ENCODE data around the gene SUPT3H.
"Not testable (repeated sequence)": the region's sequence is repeated elsewhere in the genome, so short reads cannot be mapped to it uniquely, and the experiment has no call there.

SUPT3H gene

GRCh38 chr6:45081634-45082033 lies 296.1 kb downstream of the SUPT3H start:
- H3K4me3 ChIP-seq (ENCODE audit: low read length) = no peak overlapping the region

GRCh38 chr6:45078432-45078831 lies 299.3 kb downstream of the SUPT3H start:
- Histone ChIP-seq H3K9me3 (ENCODE audit: control insufficient read depth, low read length) (no peaks in the 10 kb centered on the region), H3K36me3 (ENCODE audit: control insufficient read depth, insufficient read depth, low read length) (no peaks in the 10 kb centered on the region), H3K27me3 (ENCODE audit: control insufficient read depth, insufficient read depth, low read length) (no peaks in the 10 kb centered on the region), H3K4me3 (ENCODE audit: low read length) (no peak overlapping the region), H3K4me1 (ENCODE audit: control insufficient read depth, insufficient read depth, low read length) (no peaks in the 10 kb centered on the region), H3K9ac (ENCODE audit: low read length) (no peak overlapping the region)

More at GRCh38 chr6:45081634-45082033, 296.1 kb downstream of the SUPT3H start:
- Histone ChIP-seq H3K36me3 (ENCODE audit: control insufficient read depth, insufficient read depth, low read length) (no peaks in the 10 kb centered on the region), H3K27me3 (ENCODE audit: control insufficient read depth, insufficient read depth, low read length) (no peaks in the 10 kb centered on the region), H3K9ac (ENCODE audit: low read length) (no peak overlapping the region), H3K4me1 (ENCODE audit: control insufficient read depth, insufficient read depth, low read length) (no peaks in the 10 kb centered on the region), H3K9me3 (ENCODE audit: control insufficient read depth, low read length) (no peaks in the 10 kb centered on the region)

DNA sequence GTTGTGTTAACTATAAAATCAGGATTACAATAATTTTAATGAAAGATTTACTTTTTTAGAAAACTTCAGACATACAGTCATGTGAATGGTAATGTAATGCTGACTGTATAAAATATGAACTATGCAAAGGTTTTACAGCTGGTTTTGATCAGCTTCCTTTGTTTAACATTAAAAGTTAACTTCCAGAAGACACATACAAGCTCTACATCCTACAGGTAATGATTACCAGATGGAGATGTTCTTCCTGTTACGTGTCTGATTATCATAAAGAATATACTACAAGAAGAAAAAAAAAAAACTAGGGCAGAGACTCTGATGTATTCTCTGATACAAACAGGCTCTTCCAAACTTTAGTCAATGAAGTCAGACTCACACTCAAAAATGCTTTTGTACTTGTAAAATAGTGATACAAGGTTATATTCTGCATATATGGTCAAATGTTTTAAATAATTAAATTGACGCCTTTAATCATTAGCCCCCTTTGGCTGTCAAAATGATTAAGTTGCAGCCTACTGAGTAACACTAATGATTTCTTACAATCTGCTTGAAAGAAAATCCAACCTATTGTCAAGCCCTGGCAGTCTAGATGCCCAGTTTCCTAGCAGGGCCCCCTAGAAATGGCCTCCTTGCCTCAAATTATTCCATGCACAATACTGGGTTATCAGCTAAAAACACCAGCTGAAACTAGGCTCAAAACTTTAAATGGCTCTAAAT lies 301.4 kb downstream of the SUPT3H start:
- no peaks in the 10 kb centered on the region for H3K9me3 ChIP-seq (ENCODE audit: control insufficient read depth, low read length)
- H3K4me1 ChIP-seq (ENCODE audit: control insufficient read depth, insufficient read depth, low read length) = no peaks in the 10 kb centered on the region
- H3K36me3 ChIP-seq (ENCODE audit: control insufficient read depth, insufficient read depth, low read length) = no peaks in the 10 kb centered on the region
- H3K27me3 ChIP-seq (ENCODE audit: control insufficient read depth, insufficient read depth, low read length) = no peaks in the 10 kb centered on the region
- H3K4me3 ChIP-seq (ENCODE audit: low read length) = no peak overlapping the region
- no peak overlapping the region for H3K9ac ChIP-seq (ENCODE audit: low read length)

DNA sequence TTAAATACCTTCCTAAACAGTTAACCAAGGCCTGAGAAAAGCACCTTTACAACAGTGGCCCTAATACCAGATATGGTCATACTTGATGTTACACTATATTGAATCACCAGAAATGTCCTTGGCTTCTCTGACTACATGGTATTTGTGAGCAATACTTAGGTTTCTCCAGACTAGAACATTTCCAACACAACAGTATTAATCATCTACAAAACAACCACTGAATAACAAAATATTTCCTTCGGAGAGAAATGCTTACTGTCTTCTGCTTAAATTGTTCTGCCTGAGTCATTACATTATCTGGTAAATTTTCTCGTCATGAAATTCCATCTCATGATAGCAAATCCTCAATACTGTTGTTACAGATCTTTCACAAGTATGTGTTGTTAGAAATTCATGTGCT lies 302.5 kb downstream of the SUPT3H start:
- no peaks in the 10 kb centered on the region for H3K9me3 ChIP-seq (ENCODE audit: control insufficient read depth, low read length)
- no peaks in the 10 kb centered on the region for H3K4me1 ChIP-seq (ENCODE audit: control insufficient read depth, insufficient read depth, low read length)
- no peak overlapping the region for H3K4me3 ChIP-seq (ENCODE audit: low read length)
- H3K9ac ChIP-seq (ENCODE audit: low read length) = no peak overlapping the region
- no peaks in the 10 kb centered on the region for H3K27me3 ChIP-seq (ENCODE audit: control insufficient read depth, insufficient read depth, low read length)
- H3K36me3 ChIP-seq (ENCODE audit: control insufficient read depth, insufficient read depth, low read length) = no peaks in the 10 kb centered on the region

GRCh38 chr6:45074439-45074838 lies 303.3 kb downstream of the SUPT3H start:
- H3K27me3 ChIP-seq (ENCODE audit: control insufficient read depth, insufficient read depth, low read length) = no peaks in the 10 kb centered on the region
- H3K4me1 ChIP-seq (ENCODE audit: control insufficient read depth, insufficient read depth, low read length) = no peaks in the 10 kb centered on the region
- no peaks in the 10 kb centered on the region for H3K9me3 ChIP-seq (ENCODE audit: control insufficient read depth, low read length)
- no peak overlapping the region for H3K4me3 ChIP-seq (ENCODE audit: low read length)
- H3K36me3 ChIP-seq (ENCODE audit: control insufficient read depth, insufficient read depth, low read length) = no peaks in the 10 kb centered on the region
- no peak overlapping the region for H3K9ac ChIP-seq (ENCODE audit: low read length)

GRCh38 chr6:45073771-45074170 lies 304.0 kb downstream of the SUPT3H start:
- H3K36me3 ChIP-seq (ENCODE audit: control insufficient read depth, insufficient read depth, low read length) = no peaks in the 10 kb centered on the region
- H3K9me3 ChIP-seq (ENCODE audit: control insufficient read depth, low read length) = no peaks in the 10 kb centered on the region
- H3K27me3 ChIP-seq (ENCODE audit: control insufficient read depth, insufficient read depth, low read length) = no peaks in the 10 kb centered on the region
- no peaks in the 10 kb centered on the region for H3K4me1 ChIP-seq (ENCODE audit: control insufficient read depth, insufficient read depth, low read length)
- H3K9ac ChIP-seq (ENCODE audit: low read length) = no peak overlapping the region
- H3K4me3 ChIP-seq (ENCODE audit: low read length) = no peak overlapping the region

- no peaks in the 10 kb centered on the region for H3K36me3 ChIP-seq (ENCODE audit: control insufficient read depth, insufficient read depth, low read length)
- H3K9me3 ChIP-seq (ENCODE audit: control insufficient read depth, low read length) = no peaks in the 10 kb centered on the region
- H3K9ac ChIP-seq (ENCODE audit: low read length) = no peak overlapping the region
- H3K27me3 ChIP-seq (ENCODE audit: control insufficient read depth, insufficient read depth, low read length) = no peaks in the 10 kb centered on the region
- H3K4me3 ChIP-seq (ENCODE audit: low read length) = no peak overlapping the region
- no peaks in the 10 kb centered on the region for H3K4me1 ChIP-seq (ENCODE audit: control insufficient read depth, insufficient read depth, low read length)
Observed at GRCh38 chr6:45072673-45073072, 305.1 kb downstream of the SUPT3H start.

GRCh38 chr6:45072016-45072415 lies 305.7 kb downstream of the SUPT3H start:
- Histone ChIP-seq H3K9me3 (ENCODE audit: control insufficient read depth, low read length) (no peaks in the 10 kb centered on the region), H3K4me1 (ENCODE audit: control insufficient read depth, insufficient read depth, low read length) (no peaks in the 10 kb centered on the region), H3K36me3 (ENCODE audit: control insufficient read depth, insufficient read depth, low read length) (no peaks in the 10 kb centered on the region), H3K27me3 (ENCODE audit: control insufficient read depth, insufficient read depth, low read length) (no peaks in the 10 kb centered on the region), H3K9ac (ENCODE audit: low read length) (no peak overlapping the region), H3K4me3 (ENCODE audit: low read length) (no peak overlapping the region)

DNA sequence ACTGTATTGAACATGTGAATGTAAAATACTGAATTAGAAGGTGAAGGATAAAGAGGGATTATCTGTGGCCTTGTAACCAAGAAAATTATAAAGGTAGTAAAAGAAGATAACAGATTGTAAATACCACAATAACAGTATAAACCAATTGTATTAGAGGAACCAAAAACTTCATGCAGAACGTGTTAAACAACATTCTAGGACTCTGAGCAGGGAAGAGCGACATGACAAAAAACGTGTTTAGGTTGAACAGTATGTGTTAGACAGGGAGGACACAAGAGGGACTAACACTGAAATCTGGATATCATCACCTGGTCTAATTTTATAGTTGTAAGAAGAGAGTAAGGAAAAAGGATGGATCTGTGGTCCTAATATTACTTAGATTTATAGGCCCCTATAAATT lies 308.6 kb downstream of the SUPT3H start:
- H3K4me1 ChIP-seq (ENCODE audit: control insufficient read depth, insufficient read depth, low read length) = no peaks in the 10 kb centered on the region
- H3K9me3 ChIP-seq (ENCODE audit: control insufficient read depth, low read length) = no peaks in the 10 kb centered on the region
- H3K4me3 ChIP-seq (ENCODE audit: low read length) = no peak overlapping the region
- no peak overlapping the region for H3K9ac ChIP-seq (ENCODE audit: low read length)
- no peaks in the 10 kb centered on the region for H3K27me3 ChIP-seq (ENCODE audit: control insufficient read depth, insufficient read depth, low read length)
- no peaks in the 10 kb centered on the region for H3K36me3 ChIP-seq (ENCODE audit: control insufficient read depth, insufficient read depth, low read length)

GRCh38 chr6:45067446-45067845 lies 310.3 kb downstream of the SUPT3H start:
- not testable (repeated sequence) for H3K4me3 ChIP-seq (ENCODE audit: low read length); H3K9me3 ChIP-seq (ENCODE audit: control insufficient read depth, low read length); H3K4me1 ChIP-seq (ENCODE audit: control insufficient read depth, insufficient read depth, low read length); H3K9ac ChIP-seq (ENCODE audit: low read length); H3K27me3 ChIP-seq (ENCODE audit: control insufficient read depth, insufficient read depth, low read length); H3K36me3 ChIP-seq (ENCODE audit: control insufficient read depth, insufficient read depth, low read length)

- H3K4me1 ChIP-seq (ENCODE audit: control insufficient read depth, insufficient read depth, low read length); H3K9ac ChIP-seq (ENCODE audit: low read length); H3K27me3 ChIP-seq (ENCODE audit: control insufficient read depth, insufficient read depth, low read length); H3K9me3 ChIP-seq (ENCODE audit: control insufficient read depth, low read length); H3K36me3 ChIP-seq (ENCODE audit: control insufficient read depth, insufficient read depth, low read length); H3K4me3 ChIP-seq (ENCODE audit: low read length): not testable (repeated sequence)
Observed at GRCh38 chr6:45062659-45063058, 315.1 kb downstream of the SUPT3H start.

DNA sequence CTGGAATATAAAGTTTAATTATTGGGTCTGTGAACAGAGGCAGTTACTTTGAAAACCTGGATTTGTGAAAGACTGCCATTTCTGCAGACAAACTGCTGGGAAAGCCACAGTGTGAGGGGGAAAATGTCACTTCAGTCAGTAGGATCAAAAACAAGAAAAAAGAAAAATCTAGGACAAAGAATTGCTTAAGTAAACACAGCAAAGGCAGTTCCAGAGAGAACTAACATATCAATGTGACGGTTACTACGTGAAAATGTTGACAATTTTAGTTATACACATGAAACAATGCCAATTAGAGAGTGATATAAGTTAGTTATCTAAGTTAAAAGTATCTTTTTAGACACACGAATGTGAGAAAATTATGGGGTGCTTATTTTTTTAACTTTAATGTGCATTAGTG lies 320.0 kb downstream of the SUPT3H start:
- H3K4me3 ChIP-seq (ENCODE audit: low read length) = no peak overlapping the region
- H3K4me1 ChIP-seq (ENCODE audit: control insufficient read depth, insufficient read depth, low read length) = no peaks in the 10 kb centered on the region
- H3K36me3 ChIP-seq (ENCODE audit: control insufficient read depth, insufficient read depth, low read length) = no peaks in the 10 kb centered on the region
- H3K9me3 ChIP-seq (ENCODE audit: control insufficient read depth, low read length) = no peaks in the 10 kb centered on the region
- no peaks in the 10 kb centered on the region for H3K27me3 ChIP-seq (ENCODE audit: control insufficient read depth, insufficient read depth, low read length)
- H3K9ac ChIP-seq (ENCODE audit: low read length) = no peak overlapping the region

DNA sequence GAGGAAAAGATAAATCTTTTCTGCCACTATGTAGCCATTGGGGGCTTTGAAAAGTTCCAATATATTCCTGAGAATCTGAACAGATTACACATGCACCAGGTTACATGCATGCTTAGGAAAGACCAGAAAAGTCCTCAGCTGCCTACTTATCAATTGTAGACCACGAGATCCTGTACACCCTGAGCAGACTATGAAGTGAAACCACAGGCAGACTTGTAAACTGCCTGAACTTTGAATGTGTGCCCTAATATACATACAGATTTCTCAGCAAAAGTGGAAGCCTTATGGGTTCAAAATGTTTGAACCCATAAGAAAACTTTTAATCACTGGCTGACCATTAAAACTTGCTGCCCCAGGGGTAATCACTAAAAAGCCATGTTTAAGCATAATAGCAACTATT lies 323.1 kb downstream of the SUPT3H start:
- Histone ChIP-seq H3K9me3 (ENCODE audit: control insufficient read depth, low read length) (no peaks in the 10 kb centered on the region), H3K27me3 (ENCODE audit: control insufficient read depth, insufficient read depth, low read length) (no peaks in the 10 kb centered on the region), H3K9ac (ENCODE audit: low read length) (no peak overlapping the region), H3K4me3 (ENCODE audit: low read length) (no peak overlapping the region), H3K36me3 (ENCODE audit: control insufficient read depth, insufficient read depth, low read length) (no peaks in the 10 kb centered on the region), H3K4me1 (ENCODE audit: control insufficient read depth, insufficient read depth, low read length) (no peaks in the 10 kb centered on the region)

Measured in mucosa of stomach (tissue), 1 donor.